Erythroblast (primary cell): ENCODE results near the gene DMPK.

Experiments used
- GATA1 ChIP-seq: IDR thresholded peaks from 2 replicates; pipeline ENCODE4 v1.6.1; 2011; ENCODE audit warnings: low read depth, mild to moderate bottlenecking, control low read depth, low read length, moderate library complexity
- POLR2A ChIP-seq: IDR thresholded peaks from 2 replicates; pipeline ENCODE4 v1.6.1; 2011; ENCODE audit warnings: mild to moderate bottlenecking, low read length

GRCh38 chr19:45767881-45768654 is 14.2 kb downstream of the DMPK start:
- no peak for TF ChIP-seq POLR2A
- no peak for TF ChIP-seq GATA1
